Type B pancreatic cell (in vitro differentiated cells): ENCODE measurements around the gene LDB1. TPM values are rescaled to one million over a fixed set of nuclear protein-coding genes. Genes with fewer than 3 reads are reported as not detected.

Experiments
- DNase-seq: peaks from one replicate; pipeline ENCODE4 v3.0.0; 2021; ENCODE audit warnings: mixed read lengths; ENCODE audit not compliant: unreplicated experiment; ENCODE audit errors: extremely low spot score
- H3K27ac Mint-ChIP-seq: 2 replicates; pipeline ENCODE4 v1.8.0; 2021; ENCODE audit warnings: mild to moderate bottlenecking, mixed read lengths
- H3K27me3 Mint-ChIP-seq: 2 replicates; pipeline ENCODE4 v1.8.0; 2021; ENCODE audit warnings: mixed read lengths
- H3K36me3 Mint-ChIP-seq: 2 replicates; pipeline ENCODE4 v1.8.0; 2021; ENCODE audit warnings: mixed read lengths
- H3K4me1 Mint-ChIP-seq: one replicate; pipeline ENCODE4 v1.8.0; 2021; ENCODE audit warnings: mixed read lengths; ENCODE audit not compliant: unreplicated experiment
- H3K4me3 Mint-ChIP-seq: 2 replicates; pipeline ENCODE4 v1.8.0; 2021; ENCODE audit warnings: mild to moderate bottlenecking, mixed read lengths
- H3K9me3 Mint-ChIP-seq: 2 replicates; pipeline ENCODE4 v1.8.0; 2021; ENCODE audit warnings: mixed read lengths
- total RNA-seq: library from RNA; stranded (reverse); gene quantifications from 2 replicates; pipeline ENCODE4 v1.2.1, GENCODE V29; 2021; ENCODE audit warnings: low replicate concordance
- TF ChIP-seq, protein P1 (sequence below): fragments of 200-600 bp; sonication (generic); conservative IDR thresholded peaks from 2 replicates; pipeline ENCODE4 v1.5.0; 2021; ENCODE audit warnings: antibody characterized with exemption, mild to moderate bottlenecking

The LDB1 gene
- total RNA-seq, 1 donor from 2014 or later = 115 TPM

GRCh38 chr10:102157224-102157623 lies 37.1 kb upstream of the LDB1 start:
- H3K27ac Mint-ChIP-seq = peak overlapping the region; percentile 17
- H3K4me1 Mint-ChIP-seq = peaks cover 12% of the 10 kb centered on the region
- no peak overlapping the region for H3K4me3 Mint-ChIP-seq
- DNase-seq = no peak
- H3K27me3 Mint-ChIP-seq = no peaks in the 10 kb centered on the region
- H3K9me3 Mint-ChIP-seq = no peaks in the 10 kb centered on the region
- TF ChIP-seq, protein P1, sequence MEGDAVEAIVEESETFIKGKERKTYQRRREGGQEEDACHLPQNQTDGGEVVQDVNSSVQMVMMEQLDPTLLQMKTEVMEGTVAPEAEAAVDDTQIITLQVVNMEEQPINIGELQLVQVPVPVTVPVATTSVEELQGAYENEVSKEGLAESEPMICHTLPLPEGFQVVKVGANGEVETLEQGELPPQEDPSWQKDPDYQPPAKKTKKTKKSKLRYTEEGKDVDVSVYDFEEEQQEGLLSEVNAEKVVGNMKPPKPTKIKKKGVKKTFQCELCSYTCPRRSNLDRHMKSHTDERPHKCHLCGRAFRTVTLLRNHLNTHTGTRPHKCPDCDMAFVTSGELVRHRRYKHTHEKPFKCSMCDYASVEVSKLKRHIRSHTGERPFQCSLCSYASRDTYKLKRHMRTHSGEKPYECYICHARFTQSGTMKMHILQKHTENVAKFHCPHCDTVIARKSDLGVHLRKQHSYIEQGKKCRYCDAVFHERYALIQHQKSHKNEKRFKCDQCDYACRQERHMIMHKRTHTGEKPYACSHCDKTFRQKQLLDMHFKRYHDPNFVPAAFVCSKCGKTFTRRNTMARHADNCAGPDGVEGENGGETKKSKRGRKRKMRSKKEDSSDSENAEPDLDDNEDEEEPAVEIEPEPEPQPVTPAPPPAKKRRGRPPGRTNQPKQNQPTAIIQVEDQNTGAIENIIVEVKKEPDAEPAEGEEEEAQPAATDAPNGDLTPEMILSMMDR = no peak
- H3K36me3 Mint-ChIP-seq = peaks cover 26% of the 10 kb centered on the region

DNA sequence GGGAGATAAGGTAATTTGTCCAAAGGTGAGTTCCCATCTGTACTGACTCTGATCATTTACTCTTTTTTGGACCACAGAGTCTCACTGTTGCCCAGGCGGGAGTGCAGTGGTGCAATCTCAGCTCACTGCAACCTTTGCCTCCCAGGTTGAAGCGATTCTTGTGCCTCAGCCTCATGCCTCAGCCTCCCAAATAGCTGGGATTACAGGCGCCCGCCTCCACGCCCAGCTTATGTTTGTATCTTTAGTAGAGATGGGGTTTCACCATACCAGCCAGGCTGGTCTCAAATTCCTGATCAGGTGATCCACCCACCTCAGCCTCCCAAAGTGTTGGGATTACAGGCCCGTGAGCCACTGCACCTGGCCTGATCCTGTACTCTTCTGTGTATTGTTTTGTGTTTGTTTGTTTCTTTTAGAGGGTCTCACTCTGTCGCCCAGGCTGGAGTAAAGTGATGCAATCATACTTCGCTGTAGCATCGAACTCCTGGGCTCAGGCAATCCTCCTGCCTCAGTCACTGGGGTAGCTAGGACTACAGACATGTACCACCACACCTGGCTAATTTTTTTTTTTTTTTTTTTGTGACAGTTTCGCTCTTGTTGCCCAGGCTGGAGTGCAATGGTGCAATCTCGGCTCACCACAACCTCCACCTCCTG lies 34.4 kb upstream of the LDB1 start:
- Mint-ChIP-seq H3K27ac (peak overlapping the region; percentile 23), H3K27me3 (no peaks in the 10 kb centered on the region), H3K9me3 (no peaks in the 10 kb centered on the region), H3K4me3 (peak overlapping the region; percentile 67), H3K4me1 (peaks cover 21% of the 10 kb centered on the region), H3K36me3 (peaks cover 19% of the 10 kb centered on the region)
- no peak for DNase-seq
- TF ChIP-seq, protein P1 = no peak

- Mint-ChIP-seq H3K27me3 (no peaks in the 10 kb centered on the region), H3K4me3 (peak overlapping the region; percentile 98), H3K4me1 (peaks cover 21% of the 10 kb centered on the region), H3K9me3 (no peaks in the 10 kb centered on the region), H3K36me3 (peaks cover 19% of the 10 kb centered on the region), H3K27ac (peak overlapping the region; percentile 99)
- DNase-seq = no peak
- TF ChIP-seq, protein P1 = no peak
These were observed 33.0 kb upstream of the LDB1 start for GRCh38 chr10:102153093-102153620.

DNA sequence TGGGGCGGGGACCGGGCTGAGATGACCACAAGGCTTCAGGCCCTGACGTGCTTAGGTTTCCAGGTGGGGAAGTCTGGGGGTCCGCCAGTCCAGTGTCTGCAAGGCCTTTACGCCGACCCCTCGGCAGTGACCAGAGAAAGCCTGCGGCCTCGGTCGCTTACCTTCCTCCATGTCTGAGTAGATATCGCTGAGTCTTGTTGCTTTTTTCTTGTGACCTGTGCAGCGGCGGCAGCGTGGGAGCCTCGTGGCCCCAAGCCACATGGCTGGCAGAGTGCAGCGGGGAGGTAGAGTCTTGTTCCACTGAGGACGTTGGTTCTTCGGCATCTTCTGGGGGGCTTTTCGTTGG lies 32.4 kb upstream of the LDB1 start:
- H3K27me3 Mint-ChIP-seq = no peaks in the 10 kb centered on the region
- H3K4me1 Mint-ChIP-seq = peaks cover 21% of the 10 kb centered on the region
- TF ChIP-seq, protein P1 = no peak
- no peaks in the 10 kb centered on the region for H3K9me3 Mint-ChIP-seq
- H3K4me3 Mint-ChIP-seq = peak overlapping the region; percentile 98
- no peak for DNase-seq
- peak overlapping the region; percentile 99 for H3K27ac Mint-ChIP-seq
- peaks cover 23% of the 10 kb centered on the region for H3K36me3 Mint-ChIP-seq

GRCh38 chr10:102151774-102152544 lies 31.8 kb upstream of the LDB1 start, which contains the start of gene NOLC1:
NOLC1 (plus strand) TSS chr10:102152389; CDS start chr10:102152411, 22 bp downstream.
- DNase-seq = peak; percentile 99
- Mint-ChIP-seq H3K4me1 (peaks cover 21% of the 10 kb centered on the region), H3K9me3 (no peaks in the 10 kb centered on the region), H3K4me3 (peak within 1 kb of the TSS; percentile 98), H3K27me3 (no peaks in the 10 kb centered on the region), H3K27ac (peak within 1 kb of the TSS; percentile 99), H3K36me3 (peaks cover 22% of the 10 kb centered on the region)
- TF ChIP-seq, protein P1 = no peak
